Neuron (in vitro differentiated cells): ENCODE measurements around the gene LOXL1.
"Not testable (repeated sequence)": the region's sequence is repeated elsewhere in the genome, so short reads cannot be mapped to it uniquely, and the experiment has no call there.

Source experiments
- H2AFZ ChIP-seq: one replicate; pipeline ENCODE4 v1.6.1; 2013; ENCODE audit warnings: low read depth, mild to moderate bottlenecking, inconsistent platforms, low read length, moderate library complexity
- H3K27me3 ChIP-seq: one replicate; pipeline ENCODE4 v1.6.1; 2013; ENCODE audit warnings: low read length; ENCODE audit not compliant: insufficient read depth
- H3K36me3 ChIP-seq: one replicate; pipeline ENCODE4 v1.6.1; 2013; ENCODE audit warnings: low read length; ENCODE audit not compliant: insufficient read depth
- H3K4me1 ChIP-seq: one replicate; pipeline ENCODE4 v1.6.1; 2013; ENCODE audit warnings: low read length; ENCODE audit not compliant: insufficient read depth
- H3K4me3 ChIP-seq: 2 replicates; pipeline ENCODE4 v1.5.1; 2013; ENCODE audit warnings: mild to moderate bottlenecking, low read length, moderate library complexity
- H3K9me3 ChIP-seq: one replicate; pipeline ENCODE4 v1.6.1; 2013; ENCODE audit warnings: low read length

LOXL1 gene

GRCh38 chr15:73930790-73931281 lies 4.6 kb downstream of the LOXL1 start:
- H3K4me1 ChIP-seq, result peaks cover 31% of the 10 kb centered on the region
- no peaks in the 10 kb centered on the region for H3K27me3 ChIP-seq
- no peak overlapping the region for H3K4me3 ChIP-seq
- H3K36me3 ChIP-seq, result no peaks in the 10 kb centered on the region
- H3K9me3 ChIP-seq, result no peaks in the 10 kb centered on the region
- no peak overlapping the region for H2AFZ ChIP-seq

- Histone ChIP-seq H3K9me3 (no peaks in the 10 kb centered on the region), H3K4me1 (peaks cover 34% of the 10 kb centered on the region)
These were observed 5.2 kb downstream of the LOXL1 start for GRCh38 chr15:73931441-73931840.

GRCh38 chr15:73932381-73933191 lies 6.3 kb downstream of the LOXL1 start:
- H3K4me3 ChIP-seq, result no peak overlapping the region
- H3K9me3 ChIP-seq, result no peaks in the 10 kb centered on the region
- no peak overlapping the region for H2AFZ ChIP-seq
- H3K36me3 ChIP-seq, result no peaks in the 10 kb centered on the region
- no peaks in the 10 kb centered on the region for H3K27me3 ChIP-seq
- peaks cover 41% of the 10 kb centered on the region for H3K4me1 ChIP-seq

More at GRCh38 chr15:73931441-73931840, 5.2 kb downstream of the LOXL1 start:
- H2AFZ ChIP-seq, result no peak overlapping the region
- H3K27me3 ChIP-seq, result no peaks in the 10 kb centered on the region
- H3K4me3 ChIP-seq, result no peak overlapping the region
- no peaks in the 10 kb centered on the region for H3K36me3 ChIP-seq

- Histone ChIP-seq H3K27me3 (no peaks in the 10 kb centered on the region), H3K36me3 (no peaks in the 10 kb centered on the region), H2AFZ (no peak overlapping the region), H3K4me3 (no peak overlapping the region), H3K9me3 (no peaks in the 10 kb centered on the region), H3K4me1 (peaks cover 30% of the 10 kb centered on the region)
These were observed 8.0 kb downstream of the LOXL1 start for GRCh38 chr15:73934281-73934680.

GRCh38 chr15:73935547-73935946 lies 9.3 kb downstream of the LOXL1 start:
- no peak overlapping the region for H2AFZ ChIP-seq
- peaks cover 29% of the 10 kb centered on the region for H3K4me1 ChIP-seq
- H3K4me3 ChIP-seq, result no peak overlapping the region
- no peaks in the 10 kb centered on the region for H3K36me3 ChIP-seq
- H3K9me3 ChIP-seq, result no peaks in the 10 kb centered on the region
- H3K27me3 ChIP-seq, result no peaks in the 10 kb centered on the region

- Histone ChIP-seq H3K4me3 (no peak overlapping the region), H3K4me1 (peaks cover 29% of the 10 kb centered on the region), H2AFZ (no peak overlapping the region), H3K9me3 (no peaks in the 10 kb centered on the region), H3K27me3 (no peaks in the 10 kb centered on the region), H3K36me3 (no peaks in the 10 kb centered on the region)
These were observed 9.9 kb downstream of the LOXL1 start for GRCh38 chr15:73936181-73936580.

- no peaks in the 10 kb centered on the region for H3K9me3 ChIP-seq
These were observed 10.5 kb downstream of the LOXL1 start for GRCh38 chr15:73936588-73937290.

GRCh38 chr15:73937296-73937695 lies 11.0 kb downstream of the LOXL1 start:
- no peaks in the 10 kb centered on the region for H3K36me3 ChIP-seq
- no peaks in the 10 kb centered on the region for H3K27me3 ChIP-seq
- peaks cover 29% of the 10 kb centered on the region for H3K4me1 ChIP-seq
- no peaks in the 10 kb centered on the region for H3K9me3 ChIP-seq
- no peak overlapping the region for H3K4me3 ChIP-seq
- no peak overlapping the region for H2AFZ ChIP-seq

More at GRCh38 chr15:73936588-73937290, 10.5 kb downstream of the LOXL1 start:
- peaks cover 29% of the 10 kb centered on the region for H3K4me1 ChIP-seq
- H3K27me3 ChIP-seq, result no peaks in the 10 kb centered on the region
- no peak overlapping the region for H3K4me3 ChIP-seq
- H2AFZ ChIP-seq, result no peak overlapping the region
- H3K36me3 ChIP-seq, result no peaks in the 10 kb centered on the region

- Histone ChIP-seq H3K4me3 (no peak overlapping the region), H3K27me3 (no peaks in the 10 kb centered on the region), H2AFZ (no peak overlapping the region), H3K4me1 (peaks cover 29% of the 10 kb centered on the region), H3K36me3 (no peaks in the 10 kb centered on the region), H3K9me3 (no peaks in the 10 kb centered on the region)
These were observed 11.5 kb downstream of the LOXL1 start for GRCh38 chr15:73937726-73938125.

- not testable (repeated sequence) for H3K4me3 ChIP-seq
- peaks cover 29% of the 10 kb centered on the region for H3K4me1 ChIP-seq
These were observed 12.3 kb downstream of the LOXL1 start for GRCh38 chr15:73938516-73938915.

GRCh38 chr15:73939138-73939537 lies 12.9 kb downstream of the LOXL1 start:
- peaks cover 29% of the 10 kb centered on the region for H3K4me1 ChIP-seq
- H3K4me3 ChIP-seq, result no peak overlapping the region
- H3K9me3 ChIP-seq, result no peaks in the 10 kb centered on the region
- no peak overlapping the region for H2AFZ ChIP-seq
- no peaks in the 10 kb centered on the region for H3K36me3 ChIP-seq
- H3K27me3 ChIP-seq, result no peaks in the 10 kb centered on the region

More at GRCh38 chr15:73938516-73938915, 12.3 kb downstream of the LOXL1 start:
- H3K27me3 ChIP-seq, H2AFZ ChIP-seq, H3K36me3 ChIP-seq, H3K9me3 ChIP-seq: not testable (repeated sequence)

GRCh38 chr15:73940061-73940981 lies 14.1 kb downstream of the LOXL1 start:
- H3K4me1 ChIP-seq, result peaks cover 22% of the 10 kb centered on the region
- H3K4me3 ChIP-seq, result no peak overlapping the region

More at GRCh38 chr15:73940061-73940981, 14.1 kb downstream of the LOXL1 start:
- no peaks in the 10 kb centered on the region for H3K9me3 ChIP-seq
- no peaks in the 10 kb centered on the region for H3K27me3 ChIP-seq
- H3K36me3 ChIP-seq, result no peaks in the 10 kb centered on the region
- H2AFZ ChIP-seq, result no peak overlapping the region
